LoVo (cell line): ENCODE measurements around the gene ZNFX1.
A peak's percentile ranks its signal among the peaks of the same experiment; 100 is the strongest.

Experiments used
- DNase-seq: peaks from one replicate; pipeline ENCODE4 v3.0.0-alpha.2; 2016; ENCODE audit warnings: low spot score

Gene ZNFX1

DNA sequence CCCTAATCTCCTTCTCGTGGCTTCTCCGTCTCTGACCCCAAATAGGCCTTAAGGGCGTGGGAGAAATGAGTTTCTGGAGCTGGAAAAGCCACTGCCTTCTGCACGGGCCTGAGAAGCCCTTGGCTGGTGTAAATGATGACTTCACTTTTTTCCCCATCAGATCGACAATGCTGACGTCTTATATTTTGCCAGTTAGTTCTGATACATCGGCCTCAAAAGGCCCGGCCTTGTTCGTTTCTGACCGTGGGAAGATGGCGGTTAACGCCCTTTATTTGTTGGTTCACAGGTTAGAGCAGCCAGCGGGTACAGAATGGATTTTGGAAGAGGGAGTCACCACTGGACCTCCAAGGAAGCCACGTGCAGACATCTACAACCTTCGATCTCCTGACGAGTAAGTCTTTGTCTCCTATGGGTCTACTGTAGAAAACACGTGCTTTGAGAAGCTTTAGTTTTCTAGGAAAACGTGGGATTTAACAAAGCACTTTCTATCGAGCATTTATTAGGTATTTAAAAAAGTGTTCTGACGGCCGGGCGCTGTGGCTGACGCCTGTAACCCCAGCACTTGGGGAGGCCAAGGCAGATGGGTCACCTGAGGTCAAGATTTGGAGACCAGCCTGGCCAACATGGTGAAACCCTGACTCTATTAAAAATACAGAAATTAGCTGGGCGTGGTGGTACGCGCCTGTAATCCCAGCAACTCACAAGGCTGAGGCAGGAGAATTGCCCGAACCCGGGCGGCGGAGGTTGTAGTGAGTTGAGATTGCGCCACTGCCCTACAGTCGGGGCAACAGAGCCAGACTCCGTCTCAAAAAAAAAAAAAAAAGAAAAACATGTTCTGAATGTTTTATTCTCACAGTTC is 1.2 kb upstream of the ZNFX1 start:
- DNase-seq = peak; percentile 8

- no peak for DNase-seq
These were observed 146 bp downstream of the ZNFX1 start for GRCh38 chr20:49277786-49278035.

DNA sequence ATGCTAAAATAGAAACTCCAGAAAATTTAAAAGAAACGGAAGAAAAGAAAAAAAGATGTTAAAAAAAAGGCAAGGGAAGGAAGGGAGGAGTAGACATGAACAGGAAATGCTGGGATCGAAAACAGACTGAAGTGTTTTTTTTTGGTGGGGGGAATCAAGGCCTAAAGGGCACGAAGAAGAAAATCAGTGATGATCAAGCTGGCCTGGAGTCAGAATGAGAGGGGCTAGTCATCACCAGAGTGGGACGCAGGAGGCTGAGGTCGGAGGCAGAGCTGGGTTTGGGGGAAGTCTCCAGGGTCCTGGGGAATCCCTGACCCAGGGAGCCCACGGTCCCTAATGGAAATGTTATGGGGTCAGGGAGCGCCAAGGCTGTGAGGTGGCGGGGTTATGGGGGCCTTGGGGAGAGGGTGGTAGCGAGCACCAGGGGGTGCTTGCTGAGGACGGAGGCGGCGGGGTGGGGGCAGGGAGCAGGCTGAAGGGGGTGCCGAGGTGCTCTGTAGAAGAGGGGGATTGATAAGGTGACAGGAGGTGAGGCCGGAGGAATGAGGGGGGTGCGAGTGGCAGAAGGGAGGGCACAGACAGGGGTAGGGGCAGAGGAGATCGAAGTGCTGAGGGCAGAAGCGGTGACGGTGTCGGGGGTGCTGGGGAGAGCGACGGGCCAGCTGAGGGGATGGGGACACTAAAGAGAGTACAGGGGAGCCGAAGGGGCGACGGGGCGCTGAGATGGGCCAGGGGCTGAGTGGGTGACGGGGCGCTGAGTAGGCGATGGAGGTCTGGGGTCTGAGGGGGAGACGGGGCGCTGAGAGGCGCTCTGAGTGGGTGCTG is 684 bp downstream of the ZNFX1 start:
- no peak for DNase-seq

- peak; percentile 44 for DNase-seq
These were observed 1.5 kb downstream of the ZNFX1 start for GRCh38 chr20:49276161-49276960.

DNA sequence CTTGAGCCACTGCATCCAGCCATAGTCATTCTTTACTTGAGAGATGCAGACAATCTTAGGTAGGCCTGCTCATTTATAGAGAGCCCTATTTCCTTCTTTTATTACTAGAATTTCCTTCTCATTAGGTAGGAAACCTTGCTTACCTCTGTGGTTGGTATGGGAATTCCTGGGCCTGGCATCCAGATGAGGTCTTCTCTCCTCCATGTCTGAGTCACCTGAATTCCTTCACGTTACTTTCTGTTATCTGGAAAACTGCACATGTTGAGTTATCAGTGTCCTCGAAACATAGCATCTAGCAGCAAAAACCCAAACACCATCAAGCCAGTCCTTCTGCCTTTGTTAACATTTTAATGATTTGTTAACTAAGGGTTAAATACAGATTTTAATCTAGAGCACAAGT is 2.2 kb downstream of the ZNFX1 start:
- no peak for DNase-seq

DNA sequence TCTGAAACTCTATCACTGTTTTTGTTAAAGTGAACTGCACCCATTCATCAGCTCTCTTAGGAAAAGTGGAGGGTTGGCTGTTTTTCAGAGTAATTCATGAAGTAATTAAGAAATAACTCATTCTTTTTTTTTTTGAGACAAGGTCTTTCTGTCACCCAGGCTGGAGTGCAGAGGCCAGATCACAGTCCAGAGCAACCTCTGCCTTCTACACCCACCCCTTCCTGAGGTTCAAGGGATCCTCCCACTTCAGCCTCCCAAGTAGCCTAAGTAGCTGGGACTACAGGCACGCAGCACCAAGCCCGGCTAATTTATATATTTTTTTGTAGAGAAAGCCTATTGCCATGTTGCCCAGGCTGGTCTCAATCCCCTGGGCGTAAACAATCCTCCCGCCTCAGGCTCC is 2.6 kb downstream of the ZNFX1 start:
- DNase-seq = no peak

- no peak for DNase-seq
These were observed 4.1 kb downstream of the ZNFX1 start for GRCh38 chr20:49273696-49274277.

GRCh38 chr20:49272654-49273053 is 5.2 kb downstream of the ZNFX1 start:
- DNase-seq = no peak

GRCh38 chr20:49270736-49271135 is 7.1 kb downstream of the ZNFX1 start:
- no peak for DNase-seq

DNA sequence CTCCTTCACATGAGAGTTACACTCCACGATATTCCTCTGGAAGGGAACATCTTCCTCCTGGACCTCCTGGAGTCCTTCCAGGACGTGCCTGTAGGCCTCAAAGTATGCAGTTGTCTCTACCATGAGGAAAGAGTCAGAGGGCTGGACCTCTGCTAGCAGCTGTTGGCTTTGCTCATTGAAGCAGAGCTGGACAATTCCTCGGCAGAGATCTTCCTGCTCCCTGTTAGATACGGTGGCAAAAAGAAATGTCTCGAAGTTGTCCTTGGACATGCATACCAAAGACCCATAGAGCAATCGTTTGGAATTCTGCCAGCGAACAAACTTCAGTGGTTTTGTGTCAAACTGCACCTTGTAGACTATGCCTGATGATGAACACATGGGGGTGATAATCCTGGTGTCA is 7.7 kb downstream of the ZNFX1 start:
- DNase-seq = no peak

GRCh38 chr20:49268600-49269365 is 9.1 kb downstream of the ZNFX1 start:
- DNase-seq = no peak

GRCh38 chr20:49267327-49267726 is 10.5 kb downstream of the ZNFX1 start:
- no peak for DNase-seq

DNA sequence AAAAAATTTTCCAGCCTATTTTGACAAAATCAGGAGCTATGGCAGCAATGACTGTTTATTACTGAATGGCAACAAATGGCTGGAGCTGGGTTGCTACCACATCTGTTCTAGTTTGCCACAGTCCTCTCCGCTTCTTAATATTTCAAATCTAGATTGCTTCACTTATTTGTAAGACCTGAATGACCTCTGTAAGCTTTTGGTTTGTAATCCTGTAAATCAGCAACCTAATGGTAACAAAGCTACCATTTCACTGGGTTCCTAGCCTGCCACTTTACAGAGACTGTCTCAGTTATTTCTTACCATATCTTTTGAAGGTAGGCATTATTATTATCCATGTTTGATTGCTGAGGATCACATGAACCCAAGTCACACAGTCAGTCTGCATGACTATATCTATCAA is 15.4 kb downstream of the ZNFX1 start:
- no peak for DNase-seq

- no peak for DNase-seq
These were observed 16.7 kb downstream of the ZNFX1 start for GRCh38 chr20:49261173-49261572.

- no peak for DNase-seq
These were observed 17.6 kb downstream of the ZNFX1 start for GRCh38 chr20:49260218-49260617.

- DNase-seq = no peak
These were observed 18.1 kb downstream of the ZNFX1 start for GRCh38 chr20:49259799-49260198.

- DNase-seq = no peak
These were observed 18.6 kb downstream of the ZNFX1 start for GRCh38 chr20:49259284-49259683.

- DNase-seq = no peak
These were observed 21.6 kb downstream of the ZNFX1 start for GRCh38 chr20:49256261-49256660.

DNA sequence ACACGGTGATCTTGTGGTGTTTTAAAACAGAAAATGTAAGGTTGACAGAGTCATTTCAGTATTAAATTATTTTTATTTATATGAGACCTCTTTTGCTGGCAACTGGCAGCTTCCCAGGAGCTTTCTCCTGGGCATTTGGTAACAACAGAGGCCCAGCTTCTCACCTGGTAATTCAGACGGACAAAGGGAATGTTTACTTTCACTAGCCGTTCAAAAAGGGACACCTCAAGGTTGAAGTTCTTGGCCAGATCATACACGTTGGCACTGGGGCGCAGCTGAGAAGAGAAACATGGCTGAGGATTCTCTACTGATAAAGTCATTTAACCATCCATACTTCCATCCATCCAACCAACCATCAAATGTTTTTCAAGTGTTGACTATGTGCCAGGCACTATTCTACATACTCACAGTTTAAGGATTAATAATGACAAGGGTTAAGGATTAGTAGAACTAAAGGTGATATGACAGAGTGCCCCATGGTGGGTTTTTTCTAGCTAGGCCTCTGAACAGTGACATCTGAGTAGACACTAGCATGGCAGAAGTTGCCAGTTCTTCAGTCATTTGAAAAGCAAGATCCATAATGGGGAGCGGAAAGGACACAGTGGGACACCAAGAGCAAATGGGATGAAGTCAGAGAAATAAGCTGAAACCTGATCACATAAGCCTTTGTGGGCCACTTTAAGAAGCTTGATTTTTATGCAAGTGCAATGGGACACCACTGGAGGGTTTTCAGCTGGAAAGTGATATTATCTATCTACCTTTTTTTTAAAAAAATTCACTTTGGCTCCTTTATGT is 25.1 kb downstream of the ZNFX1 start:
- no peak for DNase-seq

DNA sequence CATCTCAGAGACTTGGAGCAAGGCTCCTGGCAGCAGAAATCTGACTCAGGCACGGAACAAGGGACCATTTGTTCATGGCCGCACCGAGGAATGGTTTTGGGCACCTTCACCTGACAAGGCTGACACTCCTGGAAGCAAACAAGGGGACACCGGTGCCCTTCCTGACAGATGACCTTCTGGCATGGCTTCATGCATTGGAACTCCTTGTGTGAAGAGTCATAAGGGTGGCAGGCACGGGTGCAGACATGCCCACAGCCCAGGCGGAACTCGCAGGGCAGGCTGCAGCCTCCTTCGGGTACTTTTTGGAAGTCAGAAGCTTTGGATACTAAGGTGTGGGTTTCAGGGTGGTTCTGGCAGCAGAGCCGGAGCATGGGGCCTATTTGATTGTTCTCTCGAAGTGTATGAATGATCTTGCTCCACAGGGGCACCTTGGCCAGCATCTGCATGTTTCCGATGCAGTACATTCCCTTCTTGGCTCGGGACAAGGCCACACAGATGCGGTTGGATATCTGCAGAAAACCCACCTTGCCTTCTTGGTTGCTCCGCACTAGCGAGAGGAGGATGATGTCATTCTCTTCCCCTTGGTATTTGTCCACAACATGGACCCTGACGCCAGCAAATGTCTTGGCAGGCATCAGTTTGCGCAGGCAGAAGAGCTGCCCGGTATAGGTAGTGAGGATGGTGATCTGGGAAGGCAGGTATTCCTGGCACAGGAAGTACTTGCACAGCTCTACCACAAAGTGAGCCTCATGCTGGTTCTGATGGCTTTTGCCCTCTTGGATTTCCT is 28.8 kb downstream of the ZNFX1 start:
- no peak for DNase-seq
